CD4-positive, alpha-beta T cell treated with Interleukin-6 for 4 hours (primary cell): Measurements from ENCODE around the gene FIGLA.
"Not testable (repeated sequence)": the region's sequence is repeated elsewhere in the genome, so short reads cannot be mapped to it uniquely, and the experiment has no call there.

Experiments used
- DNase-seq: peaks from one replicate; pipeline ENCODE4 v3.0.0-alpha.2; 2020; ENCODE audit warnings: mixed read lengths

Gene FIGLA

DNA sequence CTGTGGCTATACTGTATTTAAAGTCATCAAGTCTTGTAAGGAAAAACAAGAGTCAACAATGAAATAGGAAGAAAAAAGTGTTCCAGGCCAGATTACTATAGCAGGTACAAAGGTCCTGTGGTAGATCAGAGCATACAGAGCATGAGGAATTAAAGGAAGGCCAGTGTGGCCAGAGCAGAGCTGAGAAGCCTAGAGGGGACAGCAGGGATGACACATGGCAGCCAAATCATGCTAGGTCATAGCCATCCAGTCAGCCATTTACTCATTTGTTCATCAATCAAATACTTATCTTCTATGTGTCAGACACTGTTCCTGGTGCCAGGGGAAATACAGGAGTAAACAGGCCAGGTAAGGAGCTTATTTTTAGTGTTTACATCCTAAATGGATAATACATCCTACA, 46.8 kb downstream of the FIGLA start:
- no peak for DNase-seq

DNA sequence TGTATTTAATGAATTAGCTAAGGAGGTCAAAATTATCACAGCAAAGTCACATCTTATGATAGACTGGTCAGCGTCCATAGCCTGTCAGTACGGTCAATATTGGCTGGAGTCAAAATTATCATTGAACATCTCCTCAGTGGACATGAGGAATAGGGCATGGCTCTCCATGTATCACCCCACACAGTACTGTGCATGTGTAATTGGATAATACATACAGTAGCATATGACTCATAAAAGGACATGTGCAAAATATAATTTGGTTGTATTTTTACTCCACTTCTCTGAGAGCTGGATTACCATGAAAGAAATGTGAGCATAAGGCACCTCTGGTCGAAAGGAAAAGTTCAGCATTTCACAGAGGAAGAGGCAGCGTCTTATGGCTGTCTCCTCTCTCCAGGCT, 47.4 kb downstream of the FIGLA start:
- no peak for DNase-seq

GRCh38 chr2:70739492-70739891, 51.0 kb downstream of the FIGLA start:
- not testable (repeated sequence) for DNase-seq

GRCh38 chr2:70738159-70738558, 52.3 kb downstream of the FIGLA start:
- no peak for DNase-seq

DNA sequence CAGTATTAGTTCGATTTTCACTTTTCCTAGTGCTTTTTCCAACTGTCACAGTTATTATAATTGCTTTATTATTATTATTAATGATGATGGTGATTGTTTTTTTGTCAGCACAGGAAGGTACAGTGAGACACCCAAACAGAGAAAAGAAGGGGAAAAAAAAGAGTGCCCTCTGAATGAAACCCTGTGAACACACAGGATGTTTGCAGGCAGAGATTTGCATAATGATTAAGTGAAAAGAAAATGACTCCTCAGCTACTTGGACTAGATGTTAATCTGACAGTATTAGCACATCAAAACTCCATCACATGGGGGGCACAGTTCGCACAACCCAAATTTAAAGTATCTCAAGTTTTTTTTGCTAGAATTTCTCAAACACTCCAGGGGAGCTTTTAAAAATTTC, 55.4 kb downstream of the FIGLA start:
- no peak for DNase-seq

DNA sequence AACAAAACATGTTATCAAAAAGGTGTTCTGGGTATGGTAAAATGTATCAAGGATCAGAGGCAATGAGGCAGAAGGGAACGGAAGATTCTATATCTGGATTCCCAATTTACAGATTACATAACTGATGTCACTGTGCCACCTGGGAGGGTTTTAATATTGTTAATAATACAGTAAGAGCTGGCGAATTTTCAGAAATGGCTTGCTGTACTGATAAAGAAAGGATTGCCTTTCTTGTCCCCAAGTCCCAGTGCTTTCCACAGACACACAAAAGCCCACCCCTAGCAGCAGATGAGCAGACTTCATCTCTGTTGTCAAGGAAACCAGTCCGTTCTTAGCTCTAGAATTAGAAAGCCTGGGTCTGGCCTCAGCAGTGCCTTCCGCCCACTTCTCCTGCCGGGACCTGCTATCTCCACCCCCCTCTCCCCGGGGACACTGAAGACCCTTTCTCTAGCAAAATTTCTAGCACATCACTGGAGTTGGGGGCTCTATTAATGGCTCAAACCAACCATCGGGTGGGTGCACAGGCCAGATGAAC, 56.7 kb downstream of the FIGLA start:
- DNase-seq = no peak

- DNase-seq = no peak
These were observed 57.4 kb downstream of the FIGLA start for GRCh38 chr2:70732766-70733645.

GRCh38 chr2:70730730-70731129, 59.7 kb downstream of the FIGLA start:
- no peak for DNase-seq

DNA sequence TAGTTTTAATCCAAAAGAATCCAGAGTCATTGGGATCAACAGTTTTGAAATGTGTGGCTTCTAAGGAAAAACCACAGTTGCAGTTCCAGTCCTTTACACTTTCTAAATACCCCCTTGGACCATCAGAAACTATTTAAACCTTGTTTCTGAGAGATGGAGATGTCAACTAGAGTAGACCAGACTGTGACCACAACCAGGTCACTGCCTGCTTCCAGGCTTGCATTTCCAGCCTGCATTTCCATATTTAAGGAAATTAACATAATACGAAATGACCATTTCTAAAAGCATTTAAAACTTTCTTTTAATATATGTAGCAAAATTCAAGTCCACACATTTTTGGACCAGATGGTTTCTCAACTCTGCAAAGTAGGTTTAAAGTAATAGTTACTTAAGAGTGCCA, 60.8 kb downstream of the FIGLA start:
- no peak for DNase-seq

- DNase-seq = no peak
These were observed 62.3 kb downstream of the FIGLA start for GRCh38 chr2:70728128-70728527.
